ENCODE measurements around the gene DLGAP1.

DLGAP1 gene

GRCh38 chr18:3816610-3817363, 638.3 kb downstream of the DLGAP1 start:
- DNase-seq (ENCODE audit: low read depth) = no peak

DNA sequence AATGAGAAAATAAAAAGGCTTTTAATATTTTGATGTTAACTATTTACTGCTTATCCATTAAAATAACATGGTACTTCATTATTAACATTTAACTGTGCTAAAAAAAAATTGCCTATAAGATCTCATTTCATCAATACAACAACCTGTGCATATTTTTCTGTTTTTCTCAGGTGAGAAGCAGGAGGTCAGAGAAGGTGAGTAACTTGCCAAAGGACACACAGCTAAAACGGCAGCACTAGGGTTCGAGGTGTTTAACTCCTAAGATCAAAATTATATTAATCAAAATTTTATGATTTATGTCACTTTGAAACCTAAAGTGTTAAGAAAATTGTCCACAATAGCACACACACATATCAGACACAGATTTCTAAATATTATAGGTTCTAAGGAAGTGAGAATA, 639.1 kb downstream of the DLGAP1 start:
- DNase-seq (ENCODE audit: low read depth) = no peak

DNA sequence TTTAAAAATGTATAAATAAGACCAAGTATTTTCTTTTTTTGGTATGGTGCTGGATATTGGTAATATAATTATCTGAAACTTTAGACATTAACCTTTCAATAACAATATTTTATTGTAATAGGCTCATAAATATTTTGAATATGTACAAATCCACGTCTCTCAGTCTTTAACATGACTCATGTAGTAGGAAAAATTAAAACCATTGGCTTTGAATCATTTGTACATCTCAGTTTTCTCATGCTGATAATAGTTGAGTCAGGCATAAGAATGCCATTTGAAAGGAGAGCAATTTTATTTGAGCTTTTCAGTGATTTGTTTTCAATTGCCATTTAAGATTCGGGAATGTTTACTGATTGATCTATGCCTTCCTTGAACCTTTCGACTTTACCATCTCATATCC, 640.3 kb downstream of the DLGAP1 start:
- DNase-seq (ENCODE audit: low read depth) = no peak

DNA sequence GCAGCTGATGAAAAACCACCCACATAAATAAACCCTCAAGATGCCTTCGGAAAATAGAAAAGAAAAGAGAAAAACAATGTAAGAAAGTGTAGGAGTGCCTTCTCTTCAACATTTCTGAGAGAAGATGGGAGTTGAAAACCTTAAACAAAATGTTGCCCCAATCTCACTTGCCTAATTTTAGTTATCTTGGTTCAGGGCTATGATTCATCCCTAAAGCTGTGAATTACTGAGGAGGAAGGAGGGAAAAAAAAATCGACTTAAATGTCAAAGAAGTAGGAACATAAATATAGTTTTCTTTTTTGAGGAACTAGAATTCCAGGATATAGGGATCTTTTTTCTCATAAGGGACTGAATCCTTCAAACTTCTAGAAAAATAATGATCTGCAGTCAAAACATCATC, 644.8 kb downstream of the DLGAP1 start:
- no peak for DNase-seq (ENCODE audit: low read depth)

GRCh38 chr18:3808985-3809780, 645.9 kb downstream of the DLGAP1 start:
- no peak for DNase-seq (ENCODE audit: low read depth)

DNA sequence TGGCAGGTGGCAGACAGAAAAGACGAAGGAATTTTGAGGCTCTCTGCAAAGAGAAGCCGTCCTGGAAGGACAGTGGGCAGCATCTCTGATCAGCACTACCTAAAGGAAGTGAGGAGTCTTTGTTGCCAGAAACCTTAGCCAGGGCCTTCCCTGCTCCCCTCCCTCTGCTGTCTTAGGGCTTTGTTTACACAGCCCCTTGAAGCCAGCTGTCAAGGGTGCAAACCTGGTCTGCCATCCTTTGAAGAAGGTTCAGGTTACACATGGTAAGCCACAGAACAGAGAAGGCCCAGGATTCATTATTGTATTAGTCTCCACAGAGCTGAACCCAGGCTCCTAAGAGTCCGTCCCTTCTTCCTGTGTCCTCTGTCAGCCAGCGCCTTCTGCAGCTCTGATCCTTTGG, 648.5 kb downstream of the DLGAP1 start:
- no peak for DNase-seq (ENCODE audit: low read depth)

- no peak for DNase-seq (ENCODE audit: low read depth)
Measured at GRCh38 chr18:3804336-3804735, 650.8 kb downstream of the DLGAP1 start.

- DNase-seq (ENCODE audit: low read depth) = no peak
Measured at GRCh38 chr18:3803350-3803749, 651.8 kb downstream of the DLGAP1 start.

DNA sequence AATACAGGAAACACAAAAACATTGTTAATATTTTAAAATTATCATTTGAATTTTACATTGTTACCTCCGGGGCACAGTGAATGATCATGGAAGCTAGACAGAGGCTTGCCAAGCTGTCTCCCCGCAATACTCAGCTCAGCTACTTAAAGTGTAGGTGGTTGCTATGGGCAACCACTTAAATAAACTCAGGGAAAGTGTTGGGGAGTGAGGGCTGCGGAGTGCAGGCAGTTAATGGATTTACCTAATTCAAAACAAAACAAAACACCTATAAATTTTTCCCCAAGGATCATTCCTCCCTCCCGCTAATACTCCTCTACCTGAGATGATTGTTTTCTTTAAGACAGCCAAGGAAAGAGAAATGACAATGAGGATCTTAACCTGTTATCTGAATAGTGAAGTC, 655.6 kb downstream of the DLGAP1 start:
- no peak for DNase-seq (ENCODE audit: low read depth)

DNA sequence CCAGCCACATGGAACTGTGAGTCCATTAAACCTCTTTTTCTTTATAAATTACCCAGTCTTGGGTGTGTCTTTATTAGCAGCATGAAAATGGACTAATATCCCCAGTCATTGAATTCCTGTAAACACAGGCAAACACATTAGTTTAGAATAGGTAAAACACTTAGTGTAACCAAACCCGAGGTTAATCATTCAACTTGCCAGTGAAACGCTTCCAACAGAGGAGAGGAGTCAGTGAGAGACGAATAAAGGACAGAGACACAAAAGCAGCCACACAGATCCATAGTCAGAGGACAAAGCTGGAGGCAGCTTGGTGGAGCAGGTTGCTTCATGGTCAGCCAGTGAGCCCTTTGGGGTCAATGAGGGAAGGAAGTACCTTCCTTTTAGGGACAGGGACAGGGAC, 657.1 kb downstream of the DLGAP1 start:
- no peak for DNase-seq (ENCODE audit: low read depth)

- no peak for DNase-seq (ENCODE audit: low read depth)
Measured at GRCh38 chr18:3796434-3796833, 658.7 kb downstream of the DLGAP1 start.

DNA sequence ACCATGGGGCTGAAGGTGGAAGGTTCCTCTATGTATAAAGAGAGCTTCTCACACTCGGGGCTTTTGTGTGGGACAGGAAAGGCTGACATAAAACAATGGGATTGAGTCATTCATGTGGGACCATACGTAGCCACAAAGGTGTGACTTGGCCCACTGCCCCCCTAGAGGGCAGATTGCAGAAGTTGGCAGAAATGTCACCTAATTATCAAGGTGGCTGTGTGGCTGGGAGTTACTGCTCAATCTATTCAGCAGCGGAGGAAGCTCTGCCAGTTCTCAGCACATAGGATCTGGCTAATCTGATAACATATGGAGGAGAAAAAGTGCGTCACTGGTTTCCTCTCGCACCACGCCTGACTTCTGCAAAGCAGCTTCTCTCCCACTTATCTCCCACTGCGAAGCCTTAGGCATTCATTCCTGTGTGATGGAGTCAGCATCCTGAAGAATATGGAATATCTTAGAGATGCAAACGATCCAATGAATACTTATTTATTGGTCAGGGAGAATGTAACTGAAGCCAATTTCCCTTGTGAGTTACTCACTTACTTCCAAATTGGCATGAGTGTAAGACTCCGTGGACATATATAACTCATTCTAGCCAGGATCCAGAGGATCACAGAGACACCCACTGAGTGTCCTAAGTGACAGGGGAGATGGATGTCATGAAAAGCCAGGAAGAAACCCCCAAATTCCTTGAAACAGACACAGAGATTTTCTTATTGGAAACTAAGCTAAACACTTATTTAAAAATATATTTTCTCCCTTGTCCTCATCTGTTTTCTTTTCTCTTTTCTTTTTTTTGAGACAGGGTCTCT, 660.4 kb downstream of the DLGAP1 start:
- no peak for DNase-seq (ENCODE audit: low read depth)

DNA sequence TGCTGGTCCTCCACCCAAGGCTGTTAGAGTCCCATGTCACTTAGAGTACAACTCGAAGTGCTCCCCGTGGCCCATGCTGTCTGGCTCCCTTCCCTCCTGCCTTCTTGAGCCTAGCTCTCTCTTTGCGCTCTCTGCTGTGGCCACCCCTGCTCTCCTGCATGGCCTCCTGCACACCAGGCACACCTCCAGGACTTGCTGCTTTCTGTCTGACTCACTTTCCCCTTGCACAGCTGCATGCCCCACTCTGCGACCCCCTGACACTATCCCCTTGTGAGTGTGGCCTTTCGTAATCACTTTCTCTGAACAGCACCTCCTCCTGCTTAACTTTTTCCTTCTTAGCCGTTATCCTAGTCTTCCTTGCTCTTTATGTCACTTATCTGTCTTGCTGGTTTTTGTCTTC, 661.6 kb downstream of the DLGAP1 start:
- no peak for DNase-seq (ENCODE audit: low read depth)

GRCh38 chr18:3793111-3793510, 662.0 kb downstream of the DLGAP1 start:
- DNase-seq (ENCODE audit: low read depth) = no peak

DNA sequence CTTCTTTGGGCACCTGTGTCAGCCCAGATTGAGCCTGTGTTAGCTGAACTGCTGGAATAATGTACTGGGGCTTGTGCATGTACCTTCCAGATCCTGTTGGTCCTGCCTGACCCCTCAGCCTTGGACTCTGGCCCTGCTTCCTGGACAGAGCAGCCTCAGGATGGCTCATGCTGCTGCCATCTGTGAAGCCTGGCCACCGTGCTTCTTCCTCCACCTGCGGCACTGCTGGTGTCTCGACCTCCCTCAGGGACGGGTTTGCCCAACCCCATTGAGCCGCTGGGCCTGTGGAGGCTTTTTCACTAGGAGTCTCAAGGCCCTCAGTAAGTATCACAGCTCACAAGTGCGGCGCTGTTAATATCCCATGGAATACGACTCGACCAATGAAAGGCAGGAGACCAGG, 662.4 kb downstream of the DLGAP1 start:
- no peak for DNase-seq (ENCODE audit: low read depth)

DNA sequence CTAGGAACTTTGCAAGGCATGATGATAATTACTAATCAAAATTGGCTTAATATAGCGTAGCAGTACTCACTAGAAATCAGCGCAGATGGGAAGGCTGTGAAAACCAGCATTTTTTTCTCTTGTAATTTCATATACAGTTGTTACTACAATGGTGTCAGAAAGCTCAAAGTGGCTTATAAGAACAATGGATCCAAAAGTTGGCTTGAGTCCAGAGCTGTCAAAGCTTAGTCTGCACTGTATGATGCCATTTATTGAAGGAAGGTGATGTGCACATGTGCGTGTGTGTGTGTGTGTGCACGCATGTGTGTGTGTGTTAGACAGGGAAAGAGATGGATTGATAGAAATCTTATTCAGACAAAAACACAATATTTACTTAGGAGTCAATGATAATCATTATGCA, 663.9 kb downstream of the DLGAP1 start:
- DNase-seq (ENCODE audit: low read depth) = no peak

GRCh38 chr18:3790703-3791102, 664.4 kb downstream of the DLGAP1 start:
- no peak for DNase-seq (ENCODE audit: low read depth)

GRCh38 chr18:3789525-3789924, 665.6 kb downstream of the DLGAP1 start:
- DNase-seq (ENCODE audit: low read depth) = no peak

DNA sequence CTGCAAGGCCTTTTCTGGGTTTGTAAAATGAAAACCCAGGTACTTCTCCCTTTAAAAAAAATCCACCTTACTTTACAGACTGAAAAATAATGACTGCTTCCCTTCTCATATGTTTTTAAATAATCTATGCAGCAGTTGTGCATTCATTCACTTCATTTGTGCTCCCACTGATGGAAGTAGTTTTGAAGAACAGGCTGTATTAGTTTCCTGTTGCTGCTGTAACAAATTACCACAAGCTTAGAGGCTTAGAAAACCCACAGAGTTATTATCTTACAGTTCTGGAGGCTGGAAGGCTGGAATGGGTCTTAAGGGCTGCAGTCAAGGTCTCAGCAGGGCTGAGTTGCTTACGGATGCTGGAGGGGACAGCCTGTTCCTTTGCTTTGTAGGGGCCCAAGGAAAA, 670.2 kb downstream of the DLGAP1 start:
- DNase-seq (ENCODE audit: low read depth) = no peak

DNA sequence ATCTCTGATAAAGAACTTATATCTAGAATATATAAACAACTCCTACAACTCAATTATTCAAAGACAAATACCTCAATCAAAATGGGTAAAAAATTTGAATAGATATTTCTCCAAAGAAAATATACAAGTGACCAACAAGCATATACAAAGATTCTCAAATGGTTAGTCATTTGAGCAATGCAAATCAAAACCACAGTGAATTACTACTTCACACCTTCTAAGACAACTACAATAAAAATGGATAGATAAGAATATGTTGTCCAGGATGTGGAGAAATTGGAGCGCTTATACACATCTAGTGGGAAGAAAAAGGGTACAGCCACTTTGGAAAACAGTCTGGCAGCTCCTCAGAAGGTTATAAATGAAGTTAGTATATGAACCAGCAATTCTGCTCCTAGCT, 672.2 kb downstream of the DLGAP1 start:
- no peak for DNase-seq (ENCODE audit: low read depth)

DNA sequence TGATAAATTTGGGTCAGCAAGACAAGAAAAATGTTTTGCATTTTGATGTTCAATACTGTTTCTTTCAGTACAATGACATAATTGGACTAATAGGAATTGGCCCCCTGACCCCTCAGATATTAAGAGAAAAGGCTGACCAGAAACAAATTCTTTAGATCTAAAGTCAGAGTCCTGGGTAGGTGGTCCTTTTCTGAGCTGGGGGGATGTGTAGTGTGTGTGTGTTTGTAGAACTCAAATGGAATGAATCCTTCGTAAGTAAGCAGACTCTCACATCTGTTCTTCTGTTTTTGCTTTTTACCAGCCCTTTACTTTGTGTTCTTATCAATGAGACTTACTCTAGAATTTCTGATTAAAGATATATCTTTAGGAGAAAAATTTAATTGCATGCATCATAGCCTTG, 677.4 kb downstream of the DLGAP1 start:
- no peak for DNase-seq (ENCODE audit: low read depth)

- no peak for DNase-seq (ENCODE audit: low read depth)
Measured at GRCh38 chr18:3777122-3777521, 678.0 kb downstream of the DLGAP1 start.

- DNase-seq (ENCODE audit: low read depth) = no peak
Measured at GRCh38 chr18:3775996-3776395, 679.1 kb downstream of the DLGAP1 start.
